GM19395 (cell line): ENCODE data around the gene ADK.
"Not testable (repeated sequence)": the region's sequence is repeated elsewhere in the genome, so short reads cannot be mapped to it uniquely, and the experiment has no call there.

ENCODE experiments used
- ATAC-seq: cut with Tn5 transposase; IDR thresholded peaks from one replicate; pipeline ENCODE4 v1.9.1; 2021; ENCODE audit warnings: mild to moderate bottlenecking, moderate library complexity; ENCODE audit not compliant: unreplicated experiment

The ADK gene

GRCh38 chr10:74140553-74140952 lies 10.5 kb upstream of the ADK start:
- no peak for ATAC-seq

GRCh38 chr10:74145133-74145532 lies 5.9 kb upstream of the ADK start:
- ATAC-seq, result no peak

DNA sequence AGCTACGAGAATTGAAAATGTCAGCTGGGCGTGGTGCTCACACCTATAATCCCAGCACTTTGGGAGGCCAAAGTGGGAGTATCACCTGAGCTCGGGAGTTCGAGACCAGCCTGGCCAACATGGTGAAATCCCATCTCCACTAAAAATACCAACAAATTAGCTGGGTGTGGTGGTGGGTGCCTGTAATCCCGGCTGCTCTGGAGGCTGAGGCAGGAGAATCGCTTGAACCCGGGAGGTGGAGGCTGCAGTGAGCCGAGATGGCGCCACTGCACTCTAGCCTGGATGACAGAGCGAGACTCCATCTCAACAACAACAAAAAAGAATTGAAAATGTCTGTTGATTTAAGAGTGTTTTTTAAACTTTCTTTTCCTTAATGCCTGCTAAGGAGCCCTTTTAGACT lies 4.0 kb upstream of the ADK start:
- ATAC-seq, result not testable (repeated sequence)

DNA sequence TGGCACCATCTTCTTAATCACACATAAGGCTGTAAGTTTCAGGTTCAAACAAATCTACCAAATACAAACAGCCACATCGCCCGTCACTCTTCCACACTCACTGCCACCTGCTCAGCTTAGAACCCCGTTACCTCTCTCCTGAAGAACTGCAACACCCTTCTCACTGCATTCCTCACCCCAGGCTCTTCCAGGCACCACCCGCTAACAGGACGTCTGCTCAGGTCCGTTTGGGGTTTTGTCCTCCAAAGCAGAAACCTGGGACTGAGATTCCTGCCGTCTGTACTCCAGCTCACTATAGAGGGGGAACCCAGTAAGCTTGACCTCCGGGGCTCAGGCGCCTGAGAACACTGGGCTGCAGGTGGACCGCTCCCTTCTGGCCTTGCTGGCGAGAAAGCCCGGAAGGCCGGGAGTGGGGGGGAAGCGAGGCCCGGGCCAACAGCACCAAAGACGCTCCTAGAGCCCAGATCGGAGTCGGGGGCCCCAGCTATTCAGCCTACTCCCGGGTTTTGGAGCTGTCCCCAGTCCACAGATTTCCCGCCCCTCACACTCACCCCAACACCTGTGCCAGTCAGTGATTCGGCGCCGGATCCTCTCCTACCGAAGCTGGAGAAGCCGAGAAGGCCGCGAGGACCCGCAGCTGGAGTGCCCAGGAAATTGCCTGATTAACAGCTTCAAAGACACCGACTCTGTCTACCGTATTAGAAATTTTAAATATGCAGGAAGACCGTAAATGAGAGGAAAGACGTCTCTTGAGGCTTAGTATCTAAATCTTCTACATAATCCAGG lies 624 bp upstream of the ADK start, which contains the start of gene AP3M1:
AP3M1 (minus strand) TSS at position 625 of the 786 bp plus-strand sequence. CDS start 12,449 bp downstream, outside the sequence.
- ATAC-seq, result peak; percentile 59

- no peak for ATAC-seq
These were observed 1.1 kb downstream of the ADK start for GRCh38 chr10:74151879-74152722.

- no peak for ATAC-seq
These were observed 2.1 kb downstream of the ADK start for GRCh38 chr10:74153123-74153522.

GRCh38 chr10:74153676-74154075 lies 2.7 kb downstream of the ADK start:
- no peak for ATAC-seq

- no peak for ATAC-seq
These were observed 5.9 kb downstream of the ADK start for GRCh38 chr10:74156919-74157289.

DNA sequence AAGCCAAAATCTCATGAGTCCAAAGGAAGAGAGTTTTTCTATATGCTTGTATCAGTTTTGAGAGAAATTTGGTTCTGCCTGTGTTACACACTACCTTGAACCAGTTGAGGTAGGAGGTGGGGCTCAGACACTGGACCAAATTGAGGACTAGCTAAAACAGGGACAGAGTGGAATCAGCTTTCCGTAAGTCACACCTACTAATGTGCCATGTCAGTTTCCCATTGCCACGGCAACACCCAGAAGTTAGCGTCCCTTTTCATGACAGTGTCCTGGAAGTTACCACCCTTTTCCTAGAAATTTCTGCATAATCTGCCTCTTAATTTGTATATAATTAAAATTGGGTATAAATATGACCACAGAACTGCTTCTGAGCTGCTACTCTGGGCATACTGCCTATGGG lies 9.0 kb downstream of the ADK start:
- ATAC-seq, result no peak

DNA sequence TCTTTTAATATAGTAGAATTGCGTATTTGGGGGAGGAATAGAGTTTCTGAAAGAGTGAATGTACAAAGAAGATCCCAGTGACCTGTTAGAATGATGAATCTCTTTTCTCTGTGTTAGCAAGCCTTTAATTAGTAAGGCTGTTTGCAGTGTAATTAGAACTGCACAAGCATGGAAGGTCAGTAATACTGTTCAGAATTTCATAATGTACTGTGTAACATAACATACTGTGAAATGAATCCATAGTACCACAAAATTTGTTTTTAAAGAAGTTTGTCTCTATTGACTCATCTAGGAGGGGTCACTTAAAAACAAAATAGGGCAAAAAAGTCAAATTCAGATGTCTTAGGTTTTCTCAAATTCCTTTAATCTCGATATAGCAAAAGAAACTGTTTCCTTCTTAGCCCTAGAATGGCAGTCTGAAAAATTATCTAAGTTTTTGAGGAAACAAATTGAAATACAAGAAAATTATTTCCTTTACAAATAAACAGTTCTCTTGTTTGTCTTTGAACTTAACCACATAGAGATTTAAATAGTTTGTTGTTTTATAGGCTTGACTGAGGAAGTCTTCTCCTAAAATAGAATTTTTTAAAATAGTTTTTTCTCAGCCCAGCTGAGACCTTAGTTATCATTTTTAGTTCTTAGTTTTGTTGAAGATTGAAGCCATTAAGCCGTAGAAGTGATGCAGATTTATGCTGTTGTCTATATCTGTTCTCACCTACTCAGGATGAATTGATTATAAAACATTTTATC lies 12.5 kb downstream of the ADK start:
- ATAC-seq, result no peak

GRCh38 chr10:74164716-74165529 lies 13.9 kb downstream of the ADK start:
- no peak for ATAC-seq

DNA sequence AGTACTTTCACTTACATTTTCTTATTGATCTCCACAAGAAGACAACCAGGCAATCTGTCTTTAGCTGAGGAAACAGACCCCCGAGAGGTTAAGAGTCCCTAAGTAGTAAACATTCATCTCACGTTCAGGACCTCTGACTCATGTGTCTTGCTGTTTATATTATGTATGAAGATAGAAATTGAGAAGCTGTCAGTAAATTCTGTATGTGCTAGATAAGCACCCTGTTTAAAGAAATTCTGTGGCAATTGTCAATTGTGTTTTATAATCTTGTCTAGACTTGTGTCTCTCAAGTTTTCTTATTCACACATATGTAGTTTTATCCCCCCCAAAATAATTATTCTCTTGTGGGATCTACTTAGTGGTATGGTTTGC lies 14.5 kb downstream of the ADK start:
- ATAC-seq, result no peak

GRCh38 chr10:74167443-74167842 lies 16.4 kb downstream of the ADK start:
- ATAC-seq, result no peak

- ATAC-seq, result no peak
These were observed 20.6 kb downstream of the ADK start for GRCh38 chr10:74171625-74172024.

GRCh38 chr10:74174521-74174920 lies 23.5 kb downstream of the ADK start:
- ATAC-seq, result no peak

- ATAC-seq, result no peak
These were observed 24.7 kb downstream of the ADK start for GRCh38 chr10:74175510-74176379.

DNA sequence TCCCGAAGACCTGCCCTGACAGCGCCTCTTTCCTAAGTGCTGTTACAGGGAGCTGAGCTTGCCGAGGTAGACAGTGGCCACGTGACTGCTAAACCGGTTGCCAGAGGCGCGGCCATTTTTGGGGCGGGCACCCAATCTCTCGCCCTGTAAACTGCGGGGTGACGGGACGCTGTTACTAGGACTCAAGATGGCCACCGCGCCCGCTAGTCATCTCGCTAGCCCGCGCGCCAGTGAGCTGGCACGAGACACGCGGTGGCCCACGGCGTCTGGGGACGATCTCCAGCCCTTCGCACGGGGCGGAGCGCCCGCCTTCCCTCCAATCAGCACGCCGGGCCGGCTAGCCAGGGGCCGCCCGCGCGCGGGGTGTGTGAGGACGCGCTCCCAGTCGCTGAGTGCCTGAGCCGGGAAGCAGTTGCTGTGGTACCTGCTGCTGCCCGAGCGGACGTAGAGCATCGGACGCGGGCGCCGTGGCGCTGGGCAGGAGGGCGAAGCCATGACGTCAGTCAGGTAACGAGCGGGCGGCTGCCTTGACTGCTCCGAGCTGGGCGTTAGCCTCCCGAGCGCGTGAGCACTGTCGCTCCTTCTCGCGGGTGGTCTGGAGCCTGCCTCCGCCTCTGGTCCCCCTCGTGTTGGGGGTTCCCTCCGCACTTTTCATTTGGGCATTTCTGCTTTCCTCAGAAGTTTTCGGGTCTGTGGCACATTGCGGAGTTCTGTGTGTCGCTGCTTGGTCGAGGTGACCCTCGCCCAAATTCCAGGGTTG lies 25.5 kb downstream of the ADK start:
- ATAC-seq, result peak; percentile 89

GRCh38 chr10:74177140-74177677 lies 26.2 kb downstream of the ADK start:
- peak; percentile 19 for ATAC-seq
